ENCODE data around the gene CD226.
"Not testable (repeated sequence)": the region's sequence is repeated elsewhere in the genome, so short reads cannot be mapped to it uniquely, and the experiment has no call there.

The CD226 gene

GRCh38 chr18:69899154-69899923, 48.3 kb downstream of the CD226 start:
- DNase-seq, result not testable (repeated sequence)

GRCh38 chr18:69898241-69898861, 49.3 kb downstream of the CD226 start:
- DNase-seq, result no peak

GRCh38 chr18:69897397-69898108, 50.1 kb downstream of the CD226 start:
- DNase-seq, result no peak

- no peak for DNase-seq
Observed at GRCh38 chr18:69895066-69896047, 52.3 kb downstream of the CD226 start.

DNA sequence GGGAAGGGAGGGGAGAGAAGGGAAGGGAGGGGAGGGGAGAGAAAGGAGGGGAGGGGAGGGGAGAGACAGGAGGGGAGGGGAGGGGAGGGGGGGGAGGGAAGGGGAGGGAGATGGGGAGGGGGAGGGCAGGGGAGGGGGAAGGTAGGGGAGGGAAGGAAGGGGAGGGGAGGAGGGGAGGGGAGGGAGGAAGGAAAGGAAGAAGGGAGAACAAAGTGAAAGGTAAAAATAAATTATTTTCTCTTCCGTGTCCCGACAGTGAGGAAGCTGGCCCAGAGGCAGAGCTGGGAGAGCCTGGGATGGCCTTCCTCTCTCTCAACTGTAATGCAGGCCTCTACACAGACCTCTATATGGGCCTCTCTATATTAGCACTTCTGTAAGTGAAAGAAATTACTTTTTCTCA, 53.2 kb downstream of the CD226 start:
- no peak for DNase-seq

- no peak for DNase-seq
Observed at GRCh38 chr18:69890558-69890957, 57.1 kb downstream of the CD226 start.

DNA sequence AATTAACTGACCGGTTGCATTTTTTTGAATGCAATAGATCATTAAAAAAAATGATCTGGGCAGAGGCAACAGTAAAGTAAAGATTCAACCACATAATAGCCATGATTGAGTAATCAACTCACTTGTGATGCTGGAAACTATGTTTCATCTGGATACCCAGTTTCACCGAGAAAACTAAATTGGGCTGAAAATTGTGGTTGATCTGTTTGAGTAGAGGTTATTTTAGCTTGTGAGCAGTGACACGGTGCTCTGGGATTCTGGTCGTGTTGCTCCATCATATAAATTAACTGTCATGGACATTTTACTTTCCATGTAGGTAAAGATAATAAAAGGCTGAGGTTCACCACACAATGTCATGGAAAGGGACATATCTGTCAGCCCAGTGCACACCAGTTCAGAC, 58.7 kb downstream of the CD226 start:
- no peak for DNase-seq

DNA sequence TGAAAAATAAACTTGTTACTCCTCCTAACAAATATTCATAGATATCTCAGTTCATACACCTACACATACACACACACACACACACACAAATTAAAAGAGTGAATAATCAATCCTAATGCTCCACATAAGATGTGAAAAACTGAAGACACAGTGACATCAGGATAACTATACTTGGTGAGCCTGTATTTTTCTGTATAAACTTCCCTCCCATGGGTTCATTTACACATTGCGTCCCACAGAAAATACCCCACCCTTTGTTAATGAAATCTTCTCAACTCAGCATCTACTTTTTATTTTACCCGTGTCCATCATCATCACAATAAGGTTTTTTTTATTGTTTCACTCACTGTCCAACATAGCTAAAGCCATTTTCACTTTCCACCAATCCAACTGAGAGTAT, 60.4 kb downstream of the CD226 start:
- DNase-seq, result no peak

DNA sequence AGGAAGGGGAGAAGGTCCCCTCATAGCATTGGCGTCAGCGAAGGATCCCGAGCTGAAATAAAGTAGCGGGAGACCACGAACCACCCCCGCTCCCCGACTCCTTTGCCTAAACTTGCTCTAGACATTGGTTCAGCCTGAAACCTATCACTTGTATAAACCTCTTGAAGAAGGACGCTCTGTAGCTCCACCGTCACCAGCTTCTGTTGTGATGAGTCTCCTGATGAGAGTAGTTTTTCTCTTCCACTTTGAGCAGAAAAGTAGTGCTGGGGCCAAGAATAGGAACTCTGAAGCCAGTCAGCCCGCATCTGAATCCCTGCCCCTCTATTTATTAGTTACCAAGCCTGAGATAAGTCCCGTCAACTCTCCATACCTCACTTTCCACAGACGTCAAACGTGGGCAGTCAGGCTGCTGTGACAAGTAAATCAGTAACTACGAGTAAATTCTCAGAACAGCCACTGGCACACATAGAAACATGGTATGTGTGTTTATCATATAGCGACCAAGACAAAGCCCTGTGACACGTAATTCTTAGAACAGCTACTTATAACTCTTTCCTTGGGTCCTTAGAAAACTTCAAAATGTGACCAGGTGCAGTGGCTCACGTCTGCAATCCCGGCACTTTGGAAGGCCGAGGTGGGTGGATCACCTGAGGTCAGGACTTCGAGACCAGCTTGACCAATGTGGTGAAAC, 61.7 kb downstream of the CD226 start:
- DNase-seq, result no peak

DNA sequence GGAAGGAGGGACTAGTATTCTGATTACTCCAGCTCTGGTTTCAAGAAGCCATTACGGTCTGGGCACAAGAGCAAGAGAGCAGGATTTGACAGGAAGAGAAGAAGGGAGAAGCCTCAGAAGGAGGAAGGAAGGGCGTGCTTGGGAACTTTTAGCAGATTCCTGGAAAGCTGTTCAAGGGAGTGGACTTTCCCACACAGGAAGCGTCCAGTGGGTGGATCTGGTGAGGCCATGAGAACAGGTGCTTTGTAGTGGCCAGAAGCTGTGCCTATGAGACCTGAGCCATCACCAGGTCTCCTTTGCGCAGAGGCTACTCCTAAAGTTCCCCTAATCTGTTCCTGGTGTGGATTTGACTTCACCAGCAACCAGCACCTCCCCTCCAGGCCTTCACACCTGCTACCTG, 62.3 kb downstream of the CD226 start:
- no peak for DNase-seq

DNA sequence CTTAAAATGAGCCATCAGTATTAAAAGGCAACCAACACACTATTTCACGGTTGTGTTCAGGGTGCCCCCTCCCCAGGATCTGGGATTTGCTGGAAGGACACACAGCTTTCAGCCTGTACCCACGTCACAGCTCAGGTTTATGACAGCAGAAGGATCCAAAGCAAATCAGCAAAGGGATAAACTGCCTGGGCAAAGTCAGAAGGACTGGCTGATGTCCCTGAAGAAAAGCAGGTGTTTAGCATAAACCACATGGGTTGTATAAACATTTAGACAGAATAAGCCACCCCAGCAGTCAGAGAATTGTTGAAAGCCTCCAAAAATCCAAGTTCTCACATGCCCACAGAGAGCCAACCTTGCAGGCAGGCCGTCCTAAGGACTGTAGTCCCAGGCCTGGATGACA, 63.9 kb downstream of the CD226 start:
- DNase-seq, result no peak

GRCh38 chr18:69882965-69883668, 64.6 kb downstream of the CD226 start:
- no peak for DNase-seq

DNA sequence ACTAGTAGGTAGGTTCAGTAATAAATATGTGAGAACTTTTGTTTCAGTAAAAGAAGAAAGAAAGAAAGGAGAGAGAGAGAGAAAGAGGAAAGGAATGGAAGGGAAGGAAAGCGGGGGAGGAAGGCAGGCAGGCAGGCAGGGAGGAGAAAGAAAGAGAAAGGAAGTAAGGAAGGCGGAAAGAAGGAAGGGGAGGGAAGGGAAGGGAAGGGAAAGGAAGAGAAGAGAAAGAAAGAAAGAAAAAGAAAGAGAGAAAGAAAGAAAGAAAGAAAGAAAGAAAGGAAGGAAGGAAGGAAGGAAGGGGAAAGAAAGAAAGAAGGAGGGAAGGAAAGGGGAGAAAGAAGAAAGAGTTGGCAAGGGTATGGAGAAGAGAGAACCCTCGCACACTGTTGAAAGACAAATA, 67.6 kb downstream of the CD226 start:
- DNase-seq, result no peak

DNA sequence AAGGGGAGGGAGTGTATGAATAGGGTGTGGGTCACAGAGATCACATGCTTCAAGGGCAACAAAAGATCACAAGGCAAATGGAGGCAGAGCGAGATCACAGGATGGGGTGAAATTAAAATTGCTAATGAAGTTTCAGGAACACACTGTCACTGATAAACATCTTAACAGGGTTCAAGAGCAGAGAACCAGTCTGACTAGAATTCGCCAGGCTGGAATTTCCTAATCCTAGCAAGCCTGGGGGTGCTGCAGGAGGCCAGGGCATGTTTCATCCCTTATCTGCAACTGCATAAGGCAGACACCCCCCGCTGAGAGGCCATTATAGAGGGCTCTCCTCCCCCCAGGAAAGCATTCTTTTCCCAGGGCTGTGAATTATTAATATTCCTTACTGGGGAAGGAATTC, 68.6 kb downstream of the CD226 start:
- not testable (repeated sequence) for DNase-seq

GRCh38 chr18:69878213-69878933, 69.3 kb downstream of the CD226 start:
- no peak for DNase-seq

- DNase-seq, result no peak
Observed at GRCh38 chr18:69876490-69876889, 71.2 kb downstream of the CD226 start.

DNA sequence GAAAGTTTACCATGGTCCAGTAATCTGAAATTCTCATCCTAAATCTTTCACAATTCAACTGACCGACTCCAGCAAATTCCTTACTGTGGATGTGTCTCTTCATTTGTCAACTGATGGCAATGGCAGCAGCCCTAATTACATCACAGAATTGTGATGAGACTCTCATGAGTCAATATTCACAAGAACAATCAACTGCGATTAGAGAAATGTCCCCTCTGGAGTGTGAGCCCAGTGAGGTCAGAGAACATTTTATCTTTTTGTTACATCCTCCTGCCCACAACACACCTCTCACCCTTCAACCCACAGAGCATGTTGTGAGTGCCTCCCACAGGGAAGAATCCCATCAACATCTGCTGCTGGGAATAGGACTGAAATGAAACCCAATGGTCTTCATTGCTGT, 73.6 kb downstream of the CD226 start:
- DNase-seq, result no peak

- no peak for DNase-seq
Observed at GRCh38 chr18:69872661-69873060, 75.0 kb downstream of the CD226 start.

- no peak for DNase-seq
Observed at GRCh38 chr18:69871363-69871762, 76.3 kb downstream of the CD226 start.

GRCh38 chr18:69870736-69871135, 76.9 kb downstream of the CD226 start:
- DNase-seq, result no peak

GRCh38 chr18:69866212-69866611, 81.5 kb downstream of the CD226 start:
- DNase-seq, result no peak
